Smooth muscle cell (in vitro differentiated cells): Measurements from ENCODE around the gene VSTM4. TPM values are rescaled to one million over a fixed set of nuclear protein-coding genes. Genes with fewer than 3 reads are reported as not detected.

Experiments used
- DNase-seq: peaks from one replicate; lab custom pipeline; 2025; ENCODE audit not compliant: unreplicated experiment; lab: John Stamatoyannopoulos, UW
- H2AFZ ChIP-seq: fragments of 200-600 bp; sonication (generic); 2 replicates; pipeline ENCODE4 v1.6.0; 2016; ENCODE audit warnings: antibody characterized with exemption, low read depth, mild to moderate bottlenecking
- H3F3A ChIP-seq: fragments of 200-600 bp; sonication (generic); 2 replicates; pipeline ENCODE4 v1.6.0; 2017; ENCODE audit warnings: antibody characterized with exemption, low read depth
- H3K27ac ChIP-seq: fragments of 200-600 bp; sonication (generic); 2 replicates; pipeline ENCODE4 v1.5.1; 2016; ENCODE audit warnings: low read depth, mild to moderate bottlenecking
- H3K27me3 ChIP-seq: fragments of 200-600 bp; sonication (generic); 2 replicates; pipeline ENCODE4 v1.6.1; 2016; ENCODE audit warnings: low read depth, mild to moderate bottlenecking
- H3K36me3 ChIP-seq: fragments of 200-600 bp; sonication (generic); 2 replicates; pipeline ENCODE4 v1.5.1; 2016; ENCODE audit warnings: low read depth
- H3K4me1 ChIP-seq: fragments of 200-600 bp; sonication (generic); 2 replicates; pipeline ENCODE4 v1.5.1; 2016; ENCODE audit warnings: low read depth
- H3K4me2 ChIP-seq: fragments of 200-600 bp; sonication (generic); 2 replicates; pipeline ENCODE4 v1.6.0; 2016; ENCODE audit warnings: mild to moderate bottlenecking
- H3K4me3 ChIP-seq: fragments of 200-600 bp; sonication (generic); 2 replicates; pipeline ENCODE4 v1.5.1; 2016; ENCODE audit warnings: mild to moderate bottlenecking
- H3K79me2 ChIP-seq: fragments of 200-600 bp; sonication (generic); 2 replicates; pipeline ENCODE4 v1.6.0; 2016; ENCODE audit warnings: low read depth, mild to moderate bottlenecking
- H3K9ac ChIP-seq: fragments of 200-600 bp; sonication (generic); 2 replicates; pipeline ENCODE4 v1.6.0; 2016; ENCODE audit warnings: low read depth
- H3K9me3 ChIP-seq: fragments of 200-600 bp; sonication (generic); replicated peaks from 2 replicates; pipeline ENCODE4 v1.5.1; 2016; ENCODE audit warnings: low read depth
- H4K20me1 ChIP-seq: fragments of 200-600 bp; sonication (generic); 2 replicates; pipeline ENCODE4 v1.6.0; 2016; ENCODE audit warnings: low read depth
- CTCF ChIP-seq: fragments of 200-600 bp; sonication (generic); IDR thresholded peaks from 2 replicates; pipeline ENCODE4 v1.5.1; 2017; ENCODE audit warnings: borderline replicate concordance, mild to moderate bottlenecking, antibody characterized with exemption; ENCODE audit not compliant: insufficient read depth, poor library complexity, severe bottlenecking
- WGBS: methylation state at CpG from one replicate; pipeline ENCODE4 v1.1.7; 2016; ENCODE audit warnings: low lambda C conversion rate; 5-methylcytosine and 5-hydroxymethylcytosine counted together
- polyA plus RNA-seq: library from polyadenylated mRNA; unstranded; fragments of >200 nt; fragmentation: Nextera tagmentation; extraction: Ambion mirVana; gene quantifications from 2 replicates; pipeline ENCODE4 v1.2.1, GENCODE V29; 2016
- total RNA-seq: library from RNA; depleted of rRNA; stranded (reverse); fragments of >200 nt; gene quantifications from 2 replicates; pipeline ENCODE4 v1.2.3, GENCODE V29; 2014

Gene VSTM4
- total and polyA plus RNA-seq, 2 experiments from 2014 or later = 5.1 to 7.7 TPM

GRCh38 chr10:49058463-49059255 lies 56.7 kb downstream of the VSTM4 start:
- Histone ChIP-seq H2AFZ (no peak overlapping the region), H3K27me3 (no peaks in the 10 kb centered on the region), H3K79me2 (no peaks in the 10 kb centered on the region), H3F3A (no peaks in the 10 kb centered on the region), H4K20me1 (no peaks in the 10 kb centered on the region), H3K36me3 (peaks cover 2% of the 10 kb centered on the region), H3K4me2 (no peak overlapping the region), H3K9ac (no peak overlapping the region), H3K4me3 (no peak overlapping the region), H3K9me3 (peaks cover 11% of the 10 kb centered on the region), H3K27ac (no peak overlapping the region), H3K4me1 (no peaks in the 10 kb centered on the region)
- no peak for DNase-seq
- WGBS = 89% methylated on average over 7 of the region's 7 CpGs
- TF ChIP-seq CTCF = no peak

- H3K27ac ChIP-seq = no peak overlapping the region
- no peak for TF ChIP-seq CTCF
- no peaks in the 10 kb centered on the region for H3K27me3 ChIP-seq
- no peaks in the 10 kb centered on the region for H3K36me3 ChIP-seq
- no peaks in the 10 kb centered on the region for H3K4me1 ChIP-seq
- H4K20me1 ChIP-seq = no peaks in the 10 kb centered on the region
- no peaks in the 10 kb centered on the region for H3K79me2 ChIP-seq
- H3K4me2 ChIP-seq = no peak overlapping the region
- 84% methylated on average over 7 of the region's 7 CpGs for WGBS
- H2AFZ ChIP-seq = no peak overlapping the region
- peaks cover 3% of the 10 kb centered on the region for H3K9me3 ChIP-seq
- no peak for DNase-seq
- H3K4me3 ChIP-seq = no peak overlapping the region
- H3K9ac ChIP-seq = no peak overlapping the region
- H3F3A ChIP-seq = no peaks in the 10 kb centered on the region
Measured at GRCh38 chr10:49057231-49057880, 58.0 kb downstream of the VSTM4 start.

DNA sequence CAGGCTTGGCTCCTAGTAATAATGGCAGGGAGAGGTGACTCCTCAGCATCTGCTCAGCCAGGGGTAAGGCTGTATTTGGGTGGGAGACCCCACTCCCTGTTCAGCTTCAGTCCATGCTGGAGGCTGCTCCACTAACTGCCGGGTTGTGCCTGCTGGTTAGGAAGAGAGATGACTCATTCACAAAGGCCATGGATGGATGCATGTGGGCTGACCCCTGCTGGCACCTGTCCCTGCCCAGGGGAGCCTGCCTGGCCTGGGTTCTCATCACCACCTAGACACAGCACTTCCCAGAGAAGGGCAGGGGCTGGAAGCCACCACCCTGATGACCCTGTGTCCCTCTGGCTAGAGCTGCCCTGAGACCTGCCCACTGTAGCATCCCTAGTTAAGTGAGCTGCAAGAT lies 59.0 kb downstream of the VSTM4 start:
- Histone ChIP-seq H3K4me3 (no peak overlapping the region), H3F3A (no peaks in the 10 kb centered on the region), H3K79me2 (no peaks in the 10 kb centered on the region), H3K27ac (no peak overlapping the region), H3K9ac (no peak overlapping the region), H3K4me2 (no peak overlapping the region), H2AFZ (no peak overlapping the region), H3K36me3 (no peaks in the 10 kb centered on the region), H3K9me3 (no peaks in the 10 kb centered on the region), H4K20me1 (no peaks in the 10 kb centered on the region), H3K27me3 (no peaks in the 10 kb centered on the region), H3K4me1 (no peaks in the 10 kb centered on the region)
- DNase-seq = no peak
- no peak for TF ChIP-seq CTCF
- 73% methylated on average over 1 of the region's 1 CpG for WGBS
